Measurements from ENCODE around the gene THTPA. TPM values are rescaled to one million over a fixed set of nuclear protein-coding genes. Genes with fewer than 3 reads are reported as not detected.

THTPA gene
- total and polyA plus RNA-seq, 2 of the 4 experiments (the other 2 are of a cell fraction), result 5.0 to 9.2 TPM

GRCh38 chr14:23512156-23512555, 43.9 kb upstream of the THTPA start (continued):
- TF ChIP-seq BHLHE40 (IDR thresholded peaks at IDR 0.05; ENCODE audit: low read depth, low read length), result no peak
- no peak for TF ChIP-seq USF2 (IDR thresholded peaks at IDR 0.05; ENCODE audit: low read depth, low read length)
- no peak for TF ChIP-seq POLR2A (IDR thresholded peaks at IDR 0.05; ENCODE audit: low read depth, low read length)

GRCh38 chr14:23513005-23513817, 42.9 kb upstream of the THTPA start:
- no peak overlapping the region for H4K91ac ChIP-seq (ENCODE audit: insufficient read depth, low read depth, low read length)
- H4K8ac ChIP-seq (ENCODE audit: low read depth in 2 of 2, low read length in 2 of 2), result no peak overlapping the region
- no peak overlapping the region for H4K5ac ChIP-seq (ENCODE audit: low read depth, low read length)
- H3K9me1 ChIP-seq (ENCODE audit: insufficient read depth, low read length), result peaks cover 4% of the 10 kb centered on the region; the same call in 1 of the 2 replicates
- H2AFZ ChIP-seq (replicated peaks; ENCODE audit: low read length, poor library complexity), result no peak overlapping the region
- H2BK120ac ChIP-seq (ENCODE audit: low read depth, low read length), result no peak overlapping the region
- no peak overlapping the region for H3K56ac ChIP-seq (ENCODE audit: extremely low read depth, insufficient read depth, low read length)
- DNase-seq, result no peak
- ATAC-seq (ENCODE audit: low read depth), result no peak
- H2AK5ac ChIP-seq (ENCODE audit: low read depth, low read length), result no peak overlapping the region
- H3K4me1 ChIP-seq (ENCODE audit: control insufficient read depth, insufficient read depth, low read length), result no peaks in the 10 kb centered on the region
- H3K36me3 ChIP-seq (ENCODE audit: control insufficient read depth, insufficient read depth, low read length), result no peaks in the 10 kb centered on the region
- no peak overlapping the region for H3K23ac ChIP-seq (ENCODE audit: low read depth, low read length)
- no peaks in the 10 kb centered on the region for H3K27me3 ChIP-seq (ENCODE audit: control insufficient read depth, insufficient read depth, low read length)
- no peaks in the 10 kb centered on the region for H3K79me1 ChIP-seq (ENCODE audit: low read depth in 1 of 2, low read length in 2 of 2)
- 91% methylated on average over 11 of the region's 25 CpGs; no CpG with 5 or more reads in 1 of the 2 experiments for WGBS, 2 experiments (ENCODE audit: extremely low coverage in 2 of 2, insufficient read length in 1 of 2)
- H2BK15ac ChIP-seq (ENCODE audit: low read depth, low read length), result no peak overlapping the region
- H3K18ac ChIP-seq (ENCODE audit: low read depth, low read length), result no peak overlapping the region
- H2BK5ac ChIP-seq (ENCODE audit: low read depth, low read length, poor library complexity, severe bottlenecking), result no peak overlapping the region
- no peak overlapping the region for H3K4me2 ChIP-seq (ENCODE audit: low read depth, low read length)
- no peak overlapping the region for H3K14ac ChIP-seq (replicated peaks; ENCODE audit: low read depth, low read length)
- no peaks in the 10 kb centered on the region for H3K9me3 ChIP-seq (ENCODE audit: control insufficient read depth, insufficient read depth, low read length)
- H2AK9ac ChIP-seq (replicated peaks; ENCODE audit: low read depth, low read length, poor library complexity), result no peak overlapping the region
- intact Hi-C loops (cut with micrococcal nuclease) (no loop called here), dilution Hi-C loops (cut with HindIII; ENCODE audit: low sequenced_read_pairs, unreplicated experiment) (no loop called here), in situ Hi-C loops (cut with MboI; ENCODE audit: low sequenced_read_pairs) (no loop called here)
- TF ChIP-seq FOS (IDR thresholded peaks at IDR 0.05; ENCODE audit: low read depth, low read length), result no peak
- no peak for TF ChIP-seq ELK1 (IDR thresholded peaks at IDR 0.05; ENCODE audit: borderline replicate concordance, low read depth, low read length)
- TF ChIP-seq CTCF (conservative IDR thresholded peaks at IDR 0.05; ENCODE audit: low read depth, low read length), result no peak
- TF ChIP-seq MAFK (IDR thresholded peaks at IDR 0.05; ENCODE audit: low read depth, low read length), result no peak
- no TSS peak for BruUV-seq (replicated peaks)
- H3K4me3 ChIP-seq (ENCODE audit: insufficient read depth, low read depth, low read length), result no peak overlapping the region
- H3K9ac ChIP-seq (ENCODE audit: low read depth, low read length), result no peak overlapping the region
- CTCF ChIA-PET, result no interaction called here
- H3K4ac ChIP-seq (ENCODE audit: low read depth, low read length), result no peak overlapping the region
- H2BK20ac ChIP-seq (ENCODE audit: low read depth, low read length), result no peak overlapping the region
- H4K20me1 ChIP-seq (ENCODE audit: insufficient read depth, low read length), result no peaks in the 10 kb centered on the region
- no peak overlapping the region for H3K27ac ChIP-seq (ENCODE audit: insufficient read depth, low read length)
- POLR2A ChIA-PET (ENCODE audit: unreplicated experiment), result no interaction called here

Data from IMR-90 (cell line).